T47D (cell line): ENCODE data around the gene SLC16A7.

Experiments used
- DNase-seq, 2 experiments: peaks; one replicate each; pipeline versions ENCODE4 v3.0.0 to v3.0.0-alpha.2; 2011 to 2012; ENCODE audit warnings: low read depth in 1 of 2, low spot score in 1 of 2
- JUND ChIP-seq: IDR thresholded peaks from 2 replicates; pipeline ENCODE4 v1.6.1; 2012; ENCODE audit warnings: low read depth
- in situ Hi-C: cut with HindIII; loops from 2 replicates; pipeline ENCODE4 v1.10.0; 2016; ENCODE audit warnings: low sequenced_read_pairs, low pct_unique_long_range_greater_than_20kb

Gene SLC16A7

GRCh38 chr12:59632408-59632807 is 36.6 kb downstream of the SLC16A7 start:
- DNase-seq: no peak
- in situ Hi-C loops: no loop called here
- TF ChIP-seq JUND: no peak

- in situ Hi-C loops: no loop called here
- TF ChIP-seq JUND: no peak
- no peak for DNase-seq
Measured at GRCh38 chr12:59634254-59634653, 38.4 kb downstream of the SLC16A7 start.

GRCh38 chr12:59636945-59637691 is 41.3 kb downstream of the SLC16A7 start:
- no peak for DNase-seq
- in situ Hi-C loops: no loop called here
- TF ChIP-seq JUND: no peak

- no peak for DNase-seq
- TF ChIP-seq JUND: no peak
- in situ Hi-C loops: no loop called here
Measured at GRCh38 chr12:59637692-59638070, 41.9 kb downstream of the SLC16A7 start.

GRCh38 chr12:59643550-59643949 is 47.7 kb downstream of the SLC16A7 start:
- in situ Hi-C loops: no loop called here
- TF ChIP-seq JUND: no peak
- DNase-seq: no peak

- no peak for DNase-seq
- in situ Hi-C loops: no loop called here
- no peak for TF ChIP-seq JUND
Measured at GRCh38 chr12:59645242-59645641, 49.4 kb downstream of the SLC16A7 start.

- TF ChIP-seq JUND: no peak
- DNase-seq: no peak
- in situ Hi-C loops: no loop called here
Measured at GRCh38 chr12:59646636-59647035, 50.8 kb downstream of the SLC16A7 start.

GRCh38 chr12:59649203-59649602 is 53.4 kb downstream of the SLC16A7 start:
- in situ Hi-C loops: no loop called here
- DNase-seq: no peak
- TF ChIP-seq JUND: no peak

- DNase-seq: peak in 1 of 2 experiments; percentile 16
- no peak for TF ChIP-seq JUND
- in situ Hi-C loops: no loop called here
Measured at GRCh38 chr12:59650588-59651228, 54.9 kb downstream of the SLC16A7 start.

- no peak for DNase-seq
- in situ Hi-C loops: no loop called here
- no peak for TF ChIP-seq JUND
Measured at GRCh38 chr12:59651229-59651920, 55.5 kb downstream of the SLC16A7 start.

- TF ChIP-seq JUND: 0 out of 2 replicates have a peak, but pooled peaks have one; percentile 23
- in situ Hi-C loops: no loop called here
- DNase-seq: no peak
Measured at GRCh38 chr12:59652130-59652529, 56.3 kb downstream of the SLC16A7 start.

- in situ Hi-C loops: no loop called here
- TF ChIP-seq JUND: no peak
- no peak for DNase-seq
Measured at GRCh38 chr12:59654061-59654460, 58.2 kb downstream of the SLC16A7 start.

- in situ Hi-C loops: no loop called here
- TF ChIP-seq JUND: no peak
- peak in 1 of 2 experiments; percentile 15 for DNase-seq
Measured at GRCh38 chr12:59657266-59657665, 61.4 kb downstream of the SLC16A7 start.
